Immature natural killer cell (primary cell): Measurements from ENCODE around the gene RRAS. TPM values are rescaled to one million over a fixed set of nuclear protein-coding genes. Genes with fewer than 3 reads are reported as not detected.

Source experiments
- DNase-seq, 3 donors: peaks; one replicate each; pipeline ENCODE4 v3.0.0; 2022; ENCODE audit warnings: mixed read lengths in 1 of 3
- H3K27ac Mint-ChIP-seq, 6 donors: one replicate each; pipeline ENCODE4 v1.8.0; 2020; ENCODE audit warnings: mixed read lengths in 6 of 6, mild to moderate bottlenecking in 5 of 6, inconsistent platforms in 4 of 6, moderate library complexity in 3 of 6
- H3K27me3 Mint-ChIP-seq, 3 donors: one replicate each; pipeline ENCODE4 v1.8.0; 2020 to 2021; ENCODE audit warnings: low read depth in 3 of 3, mild to moderate bottlenecking in 3 of 3, mixed read lengths in 3 of 3, moderate library complexity in 3 of 3, inconsistent platforms in 1 of 3
- H3K36me3 Mint-ChIP-seq, 3 donors: one replicate each; pipeline ENCODE4 v1.8.0; 2020; ENCODE audit warnings: mixed read lengths in 3 of 3, inconsistent platforms in 2 of 3, mild to moderate bottlenecking in 2 of 3
- H3K4me1 Mint-ChIP-seq, 2 donors: one replicate each; pipeline ENCODE4 v1.8.0; 2020; ENCODE audit warnings: inconsistent platforms in 2 of 2, mild to moderate bottlenecking in 2 of 2, mixed read lengths in 2 of 2, moderate library complexity in 1 of 2
- H3K4me3 Mint-ChIP-seq, 5 donors: one replicate each; pipeline ENCODE4 v1.8.0; 2020; ENCODE audit warnings: mild to moderate bottlenecking in 5 of 5, mixed read lengths in 5 of 5, inconsistent platforms in 3 of 5, moderate library complexity in 3 of 5
- H3K9me3 Mint-ChIP-seq, 6 donors: one replicate each; pipeline ENCODE4 v1.8.0; 2020; ENCODE audit warnings: mild to moderate bottlenecking in 6 of 6, mixed read lengths in 6 of 6, inconsistent platforms in 4 of 6, moderate library complexity in 3 of 6
- polyA plus RNA-seq, 3 donors: library from polyadenylated mRNA; unstranded; fragments of 300-500 nt; fragmentation: Illumina TruSeq; gene quantifications; one replicate each; pipeline ENCODE4 v1.2.3, GENCODE V29; 2021

RRAS gene
- polyA plus RNA-seq, 3 donors from 2014 or later, result 9.0 to 17.3 (median 13.5) TPM

DNA sequence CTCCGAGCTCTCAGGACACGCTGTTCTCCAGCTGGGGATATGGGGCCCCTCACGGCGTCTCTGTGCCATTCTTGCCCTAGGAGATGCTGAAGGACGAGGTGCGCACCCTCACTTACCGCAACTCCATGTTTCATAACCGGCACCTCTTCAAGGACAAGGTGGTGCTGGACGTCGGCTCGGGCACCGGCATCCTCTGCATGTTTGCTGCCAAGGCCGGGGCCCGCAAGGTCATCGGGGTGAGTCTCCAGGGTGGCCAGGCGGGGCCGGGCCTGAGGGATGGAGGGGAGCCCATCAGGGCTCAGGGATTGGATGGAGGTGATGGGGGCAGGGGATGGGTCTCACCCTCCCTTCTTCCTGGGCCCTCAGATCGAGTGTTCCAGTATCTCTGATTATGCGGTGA, 41.9 kb upstream of the RRAS start:
- H3K4me3 Mint-ChIP-seq, result no peak overlapping the region
- DNase-seq, result no peak
- peaks cover 0 to 10% (median 6%) of the 10 kb centered on the region in 3 donors for H3K36me3 Mint-ChIP-seq
- H3K27ac Mint-ChIP-seq, result no peak overlapping the region
- peaks cover 5 to 6% (median 6%) of the 10 kb centered on the region in 3 donors for H3K27me3 Mint-ChIP-seq
- H3K9me3 Mint-ChIP-seq, result no peaks in the 10 kb centered on the region
- peaks cover 15 to 17% of the 10 kb centered on the region in 2 donors for H3K4me1 Mint-ChIP-seq

DNA sequence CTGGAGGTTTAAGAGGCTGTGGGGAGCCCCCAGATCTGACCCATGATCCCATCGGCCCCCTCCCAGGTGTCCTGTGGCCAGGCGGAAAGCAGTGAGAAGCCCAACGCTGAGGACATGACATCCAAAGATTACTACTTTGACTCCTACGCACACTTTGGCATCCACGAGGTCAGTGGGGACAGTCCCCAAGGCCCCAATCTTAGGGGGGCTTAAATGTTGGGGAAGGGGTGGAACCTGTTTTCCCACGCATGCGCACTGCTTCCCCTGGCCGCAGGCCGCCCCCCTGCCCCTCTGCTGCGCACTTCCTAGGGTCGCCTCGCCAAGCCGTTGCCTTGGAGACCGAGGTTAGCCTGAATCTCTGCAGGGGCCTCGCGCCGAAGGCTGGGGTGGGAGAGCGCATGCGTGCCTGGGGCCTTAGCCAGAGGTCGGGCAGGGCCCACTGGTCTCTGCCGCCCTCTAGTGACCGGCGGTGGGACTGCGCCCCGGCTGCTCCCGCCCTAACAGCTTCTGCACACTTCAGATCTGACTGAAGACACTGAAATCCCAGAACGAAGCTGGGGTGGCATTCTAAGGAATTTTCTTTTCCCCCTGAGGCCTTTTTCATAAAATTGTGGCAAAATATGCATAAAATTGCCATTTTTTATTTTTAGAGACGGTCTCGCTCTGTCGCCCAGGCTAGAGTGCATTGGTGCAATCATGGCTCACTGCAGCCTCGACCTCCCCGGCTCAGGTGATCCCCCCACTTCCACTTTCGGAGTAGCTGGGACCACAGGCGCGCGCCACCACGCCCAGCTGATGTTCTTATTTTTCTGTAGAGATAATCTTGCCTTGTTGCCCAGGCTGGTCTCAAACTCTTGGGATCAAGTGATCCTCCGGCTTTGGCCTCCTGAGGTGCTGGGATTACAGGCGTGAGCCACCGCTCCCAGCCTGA, 40.7 kb upstream of the RRAS start:
- peaks cover 25 to 26% of the 10 kb centered on the region in 2 donors for H3K4me1 Mint-ChIP-seq
- H3K9me3 Mint-ChIP-seq, result no peaks in the 10 kb centered on the region
- peak; percentile 89 to 90 (median 89) for DNase-seq
- peak overlapping the region in 1 of 5 donors; percentile 47 for H3K4me3 Mint-ChIP-seq
- H3K27me3 Mint-ChIP-seq, result peaks cover 8 to 13% (median 11%) of the 10 kb centered on the region in 3 donors
- peak overlapping the region in 4 of 6 donors; percentile 55 to 81 (median 59) for H3K27ac Mint-ChIP-seq
- H3K36me3 Mint-ChIP-seq, result peaks cover 0 to 8% (median 6%) of the 10 kb centered on the region in 3 donors

DNA sequence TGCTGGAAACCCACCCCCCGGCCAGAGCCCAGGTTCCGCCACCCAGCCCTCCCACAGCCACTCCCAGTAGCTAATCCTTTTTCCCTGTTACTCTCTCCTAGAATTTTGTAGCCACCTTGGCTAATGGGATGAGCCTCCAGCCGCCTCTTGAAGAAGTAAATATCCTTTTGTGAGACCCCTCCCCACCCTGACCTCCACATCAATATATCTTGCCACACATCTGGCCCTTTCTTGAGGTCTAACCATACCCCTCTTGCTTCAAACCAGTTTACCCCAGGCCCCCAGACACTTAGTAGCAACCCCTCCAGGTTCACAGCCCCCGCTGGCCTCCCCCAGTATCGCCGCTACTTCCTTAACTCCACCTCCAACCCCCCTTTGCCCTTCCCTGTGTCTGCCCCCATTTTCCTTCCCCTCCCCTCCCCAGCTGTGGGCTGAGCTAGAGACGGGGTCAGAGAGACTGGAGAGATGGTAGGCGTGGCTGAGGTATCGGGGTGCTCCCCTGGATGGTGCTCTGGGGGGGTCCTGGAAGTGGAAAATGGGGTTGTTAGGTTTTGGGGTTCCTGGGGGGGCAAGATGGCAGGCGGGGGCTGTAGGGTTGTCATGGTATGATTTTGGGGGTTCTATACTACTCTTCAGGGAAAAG, 39.9 kb upstream of the RRAS start:
- no peaks in the 10 kb centered on the region for H3K9me3 Mint-ChIP-seq
- H3K36me3 Mint-ChIP-seq, result peaks cover 0 to 6% (median 3%) of the 10 kb centered on the region in 3 donors
- peaks cover 8 to 13% (median 11%) of the 10 kb centered on the region in 3 donors for H3K27me3 Mint-ChIP-seq
- no peak for DNase-seq
- peak overlapping the region; percentile 34 to 81 (median 59) for H3K27ac Mint-ChIP-seq
- peaks cover 26 to 28% of the 10 kb centered on the region in 2 donors for H3K4me1 Mint-ChIP-seq
- peak overlapping the region in 1 of 5 donors; percentile 33 for H3K4me3 Mint-ChIP-seq

DNA sequence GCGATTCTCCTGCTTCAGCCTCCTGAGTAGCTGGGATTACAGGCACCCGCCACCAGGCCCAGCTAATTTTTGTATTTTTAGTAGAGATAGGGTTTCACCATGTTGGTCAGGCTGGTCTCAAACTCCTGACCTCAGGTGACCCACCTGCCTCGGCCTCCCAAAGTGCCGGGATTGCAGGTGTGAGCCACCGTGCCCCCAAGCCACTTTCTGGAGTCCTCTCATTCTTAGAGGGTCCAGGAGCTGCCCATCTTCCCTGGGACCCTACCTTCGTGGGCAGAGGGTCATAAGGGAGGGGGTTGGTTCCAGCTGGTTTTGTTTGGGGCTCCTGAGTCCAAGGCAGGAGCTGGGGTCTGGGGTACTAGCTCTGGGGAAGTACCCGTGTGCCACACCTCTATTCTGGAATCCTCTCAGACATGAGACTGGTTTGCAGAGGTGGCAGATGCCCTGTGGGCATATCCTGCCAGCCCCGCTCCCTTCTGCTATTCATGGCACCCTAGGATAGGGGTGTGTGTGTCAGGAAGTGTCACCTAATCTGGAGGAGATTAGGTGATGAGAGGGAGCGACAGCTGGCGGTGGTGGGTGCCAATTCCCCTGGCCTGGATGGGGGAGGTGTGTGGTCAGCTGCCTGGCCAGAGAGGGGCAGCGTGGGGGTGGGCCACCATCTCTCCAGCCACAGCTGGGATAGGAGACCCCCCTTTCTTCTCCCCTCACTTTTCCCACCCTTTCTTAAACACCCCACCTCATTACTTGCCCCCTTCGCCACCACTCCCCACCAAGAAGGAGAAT, 39.2 kb upstream of the RRAS start:
- Mint-ChIP-seq H3K4me3 (peak overlapping the region in 1 of 5 donors; percentile 87), H3K4me1 (peaks cover 26 to 28% of the 10 kb centered on the region in 2 donors), H3K27me3 (peaks cover 8 to 13% (median 11%) of the 10 kb centered on the region in 3 donors), H3K27ac (peak overlapping the region in 5 of 6 donors; percentile 45 to 95 (median 75)), H3K36me3 (peaks cover 0 to 6% (median 3%) of the 10 kb centered on the region in 3 donors), H3K9me3 (no peaks in the 10 kb centered on the region)
- no peak for DNase-seq

DNA sequence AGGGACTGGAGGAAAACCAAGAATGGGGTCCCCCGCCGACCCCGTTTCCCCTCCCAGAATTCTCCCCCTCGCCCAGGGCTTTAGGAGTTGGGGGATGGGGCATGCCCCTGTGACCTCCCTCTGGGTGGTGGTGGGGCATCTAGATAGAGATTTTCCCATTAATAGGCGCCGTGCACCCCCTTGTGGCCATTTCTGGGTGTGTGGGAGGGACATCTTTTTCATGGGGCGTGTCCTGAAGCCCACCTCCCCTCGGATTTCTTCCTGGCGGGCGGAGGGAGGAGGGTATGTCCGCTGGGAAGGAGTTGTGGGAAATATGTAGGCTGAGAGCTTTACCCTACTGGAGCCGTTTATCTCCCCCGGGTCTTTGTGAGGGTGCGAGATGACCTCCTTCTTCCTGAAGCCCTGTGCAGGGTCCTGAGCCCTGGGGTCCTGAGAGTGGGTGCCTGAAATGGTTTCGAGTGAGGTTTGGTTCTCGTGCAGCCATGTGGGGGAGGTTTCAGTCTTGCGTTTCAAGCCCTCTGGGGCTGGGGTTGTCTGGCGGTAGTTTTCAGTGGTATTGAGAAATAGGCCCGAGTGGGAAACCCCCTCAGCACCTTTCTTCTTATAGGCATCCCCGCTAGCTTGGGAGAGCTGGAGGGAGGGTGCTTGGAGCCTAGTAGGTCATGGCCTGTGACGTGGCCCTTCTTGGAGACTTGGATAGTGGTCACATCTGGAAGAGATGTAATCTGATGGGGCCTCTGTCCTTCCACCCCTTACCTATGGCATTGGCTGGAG, 38.1 kb upstream of the RRAS start:
- peaks cover 26 to 28% of the 10 kb centered on the region in 2 donors for H3K4me1 Mint-ChIP-seq
- no peaks in the 10 kb centered on the region for H3K9me3 Mint-ChIP-seq
- peaks cover 11 to 14% (median 11%) of the 10 kb centered on the region in 3 donors for H3K27me3 Mint-ChIP-seq
- peak overlapping the region; percentile 80 to 87 (median 84) for H3K4me3 Mint-ChIP-seq
- DNase-seq, result peak; percentile 71 to 75 (median 73)
- H3K36me3 Mint-ChIP-seq, result peaks cover 0 to 6% (median 3%) of the 10 kb centered on the region in 3 donors
- peak overlapping the region; percentile 89 to 97 (median 93) for H3K27ac Mint-ChIP-seq

DNA sequence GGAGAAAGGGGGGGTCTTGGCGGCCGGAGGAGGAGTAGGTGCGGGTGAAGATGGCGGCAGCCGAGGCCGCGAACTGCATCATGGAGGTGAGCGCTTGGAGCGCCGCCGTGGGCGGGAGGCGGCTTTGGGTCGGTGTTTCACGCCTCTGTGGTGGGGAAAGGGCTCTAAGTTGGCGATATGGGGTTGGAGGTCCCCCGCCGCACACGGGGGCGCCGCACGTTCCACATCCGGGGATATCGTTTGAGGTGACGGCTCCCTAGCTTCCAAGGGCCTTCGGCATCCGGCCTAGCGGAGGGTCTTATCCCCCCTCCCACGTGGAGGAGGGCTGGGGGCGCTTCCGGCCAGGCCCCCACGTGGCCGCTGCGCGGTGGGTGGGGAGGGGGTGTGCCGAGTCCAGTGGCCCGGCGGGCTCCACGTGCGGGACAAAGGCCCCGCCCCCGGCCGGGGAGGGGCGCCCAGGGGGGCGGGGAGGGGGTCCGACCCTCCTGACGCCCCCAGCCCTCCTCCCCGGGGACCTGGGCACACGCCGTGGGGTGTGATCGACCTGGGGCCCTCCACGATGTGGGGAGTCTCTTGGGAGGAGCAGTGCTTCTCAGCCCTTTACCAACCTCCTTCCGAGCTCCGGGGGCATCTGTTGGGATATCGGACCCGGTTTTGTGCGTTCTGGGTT, 37.4 kb upstream of the RRAS start, which contains the start of gene PRMT1:
PRMT1 (plus strand) TSS at position 41 of the 670 bp plus-strand sequence; CDS start at position 51, 10 bp downstream.
- H3K4me3 Mint-ChIP-seq, result peak within 1 kb of the TSS; percentile 90 to 99 (median 97)
- no peaks in the 10 kb centered on the region for H3K9me3 Mint-ChIP-seq
- peaks cover 27 to 29% of the 10 kb centered on the region in 2 donors for H3K4me1 Mint-ChIP-seq
- H3K36me3 Mint-ChIP-seq, result peaks cover 0 to 4% (median under 1%) of the 10 kb centered on the region in 3 donors
- H3K27ac Mint-ChIP-seq, result peak within 1 kb of the TSS; percentile 95 to 100 (median 98)
- H3K27me3 Mint-ChIP-seq, result peaks cover 11 to 14% (median 11%) of the 10 kb centered on the region in 3 donors
- no peak for DNase-seq

DNA sequence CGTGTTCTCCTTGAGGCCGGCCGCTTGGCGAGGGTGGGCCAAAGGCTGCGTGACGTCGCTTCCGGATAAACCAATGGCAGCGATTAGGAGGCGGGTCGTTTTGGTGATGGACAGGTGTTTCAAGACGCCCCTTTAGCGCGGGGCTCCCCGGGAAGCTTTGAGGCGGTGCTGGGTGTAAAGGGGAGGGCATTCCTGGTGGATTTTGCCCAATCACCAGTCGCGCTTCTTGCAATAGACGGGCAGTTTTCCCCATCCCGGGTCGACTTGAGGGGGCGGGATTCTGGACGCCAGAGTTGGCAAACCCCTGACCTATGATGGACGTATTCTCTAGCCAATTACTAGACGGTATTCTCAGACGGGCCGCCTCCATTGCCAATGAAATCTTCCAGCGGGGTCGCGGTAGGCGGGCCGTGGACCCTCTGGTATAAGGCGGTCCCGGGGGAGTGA, 36.9 kb upstream of the RRAS start:
- DNase-seq, result peak; percentile 99
- peak overlapping the region; percentile 95 to 100 (median 98) for H3K27ac Mint-ChIP-seq
- no peaks in the 10 kb centered on the region for H3K9me3 Mint-ChIP-seq
- H3K4me1 Mint-ChIP-seq, result peaks cover 32 to 33% of the 10 kb centered on the region in 2 donors
- H3K27me3 Mint-ChIP-seq, result peaks cover 11 to 14% (median 13%) of the 10 kb centered on the region in 3 donors
- H3K36me3 Mint-ChIP-seq, result no peaks in the 10 kb centered on the region
- H3K4me3 Mint-ChIP-seq, result peak overlapping the region; percentile 90 to 99 (median 97)

DNA sequence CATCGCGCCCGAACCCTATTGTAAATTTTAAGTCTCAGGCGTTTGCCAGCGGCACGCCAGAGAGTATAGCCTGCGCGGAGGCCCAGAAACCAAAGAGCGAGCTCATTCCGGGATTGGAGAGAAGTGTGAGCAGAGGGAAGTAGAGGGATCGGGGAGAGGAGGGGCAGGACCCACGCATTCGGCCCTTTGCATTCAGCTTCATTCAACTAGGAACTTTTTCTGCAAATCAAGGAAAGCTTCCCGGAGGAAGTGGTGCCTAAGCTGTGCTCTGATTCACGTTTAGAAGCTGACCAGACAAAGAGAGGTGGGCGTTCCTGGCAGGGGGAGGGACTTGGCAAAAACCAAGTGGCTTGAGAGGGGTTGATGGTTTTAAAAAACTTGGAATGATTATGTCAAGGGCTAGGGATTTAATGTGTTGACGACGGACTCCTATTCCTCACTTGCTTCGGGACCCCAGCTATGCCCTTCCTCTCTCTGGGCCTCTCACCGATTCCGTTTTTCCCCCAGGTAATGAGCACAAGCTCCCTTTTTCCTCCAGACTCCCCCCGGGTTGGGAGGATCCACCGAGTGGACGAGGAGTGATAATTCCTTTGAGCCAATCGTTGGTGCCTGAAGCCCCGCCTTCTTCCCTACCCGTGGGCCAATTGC, 36.3 kb upstream of the RRAS start:
- H3K36me3 Mint-ChIP-seq, result no peaks in the 10 kb centered on the region
- H3K4me1 Mint-ChIP-seq, result peaks cover 32 to 33% of the 10 kb centered on the region in 2 donors
- H3K27ac Mint-ChIP-seq, result peak overlapping the region; percentile 95 to 100 (median 98)
- no peaks in the 10 kb centered on the region for H3K9me3 Mint-ChIP-seq
- H3K27me3 Mint-ChIP-seq, result peaks cover 11 to 14% (median 14%) of the 10 kb centered on the region in 3 donors
- no peak for DNase-seq
- peak overlapping the region; percentile 90 to 99 (median 97) for H3K4me3 Mint-ChIP-seq

DNA sequence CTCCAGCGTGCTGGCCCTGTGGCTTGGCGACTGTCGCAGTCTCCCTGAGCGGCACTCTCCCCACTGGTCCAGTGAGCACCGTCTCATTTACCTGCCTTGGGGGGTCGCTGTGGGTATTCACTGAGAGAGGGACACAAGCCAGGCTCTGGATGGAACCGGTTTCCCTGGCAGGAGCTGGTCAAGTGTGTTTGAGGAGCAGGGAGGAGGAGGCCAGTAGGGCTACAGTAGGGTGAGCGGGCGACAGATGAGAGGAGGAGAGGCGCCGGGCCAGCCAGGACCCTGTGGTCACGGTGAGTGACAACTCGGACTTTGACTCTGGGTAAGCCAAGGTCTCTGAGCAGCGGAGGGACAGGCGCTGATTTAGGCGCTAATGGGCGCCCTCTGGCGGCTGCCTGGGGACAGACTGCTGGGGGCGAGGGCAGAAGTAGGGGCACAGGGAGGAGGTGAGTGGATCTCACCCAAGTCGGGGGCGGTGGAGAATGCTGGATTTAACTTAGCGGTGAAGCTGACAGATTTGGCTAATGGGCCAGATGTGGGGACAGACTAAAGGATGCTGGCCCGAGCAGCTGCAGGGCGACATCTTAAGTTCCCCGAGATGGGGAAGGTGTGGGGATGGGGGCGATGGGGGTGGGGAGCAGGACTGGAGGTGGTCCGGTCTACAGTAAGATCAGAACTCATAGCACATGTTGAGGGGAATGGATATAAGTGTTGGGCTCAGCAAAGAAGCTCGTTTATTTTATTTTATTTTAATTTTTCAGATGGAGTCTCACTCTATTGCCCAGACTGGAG, 32.4 kb upstream of the RRAS start:
- no peak overlapping the region for H3K4me3 Mint-ChIP-seq
- H3K9me3 Mint-ChIP-seq, result no peaks in the 10 kb centered on the region
- H3K27ac Mint-ChIP-seq, result peak overlapping the region in 2 of 6 donors; percentile 49 to 61
- H3K4me1 Mint-ChIP-seq, result peaks cover 20 to 22% of the 10 kb centered on the region in 2 donors
- peak; percentile 69 to 74 (median 69) for DNase-seq
- peaks cover 8 to 14% (median 11%) of the 10 kb centered on the region in 3 donors for H3K27me3 Mint-ChIP-seq
- peaks cover 0 to 5% (median 3%) of the 10 kb centered on the region in 3 donors for H3K36me3 Mint-ChIP-seq

DNA sequence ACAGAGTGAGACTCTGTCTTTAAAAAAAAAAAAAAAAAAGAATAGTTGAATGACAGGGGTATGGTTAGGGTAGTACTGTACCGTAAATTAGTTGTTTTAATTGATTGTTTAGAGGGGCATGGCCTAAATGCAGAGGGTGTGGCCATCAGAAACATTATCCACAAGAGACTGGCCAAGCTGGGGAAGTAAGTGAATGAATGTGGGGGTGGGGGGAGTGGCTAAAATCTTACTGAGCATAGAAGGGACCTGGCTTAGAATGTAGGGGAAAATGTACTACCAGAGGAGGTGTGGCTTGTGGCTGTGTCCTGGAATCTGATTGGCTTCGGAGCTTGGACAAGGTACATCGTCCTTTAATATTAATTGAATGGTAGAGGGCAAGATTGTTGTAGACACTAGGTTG, 29.6 kb upstream of the RRAS start:
- no peak overlapping the region for H3K27ac Mint-ChIP-seq
- H3K27me3 Mint-ChIP-seq, result peaks cover 5 to 13% (median 5%) of the 10 kb centered on the region in 3 donors
- peaks cover 30 to 37% of the 10 kb centered on the region in 2 donors for H3K4me1 Mint-ChIP-seq
- H3K9me3 Mint-ChIP-seq, result no peaks in the 10 kb centered on the region
- H3K36me3 Mint-ChIP-seq, result peaks cover 0 to 5% (median 3%) of the 10 kb centered on the region in 3 donors
- DNase-seq, result no peak
- no peak overlapping the region for H3K4me3 Mint-ChIP-seq

DNA sequence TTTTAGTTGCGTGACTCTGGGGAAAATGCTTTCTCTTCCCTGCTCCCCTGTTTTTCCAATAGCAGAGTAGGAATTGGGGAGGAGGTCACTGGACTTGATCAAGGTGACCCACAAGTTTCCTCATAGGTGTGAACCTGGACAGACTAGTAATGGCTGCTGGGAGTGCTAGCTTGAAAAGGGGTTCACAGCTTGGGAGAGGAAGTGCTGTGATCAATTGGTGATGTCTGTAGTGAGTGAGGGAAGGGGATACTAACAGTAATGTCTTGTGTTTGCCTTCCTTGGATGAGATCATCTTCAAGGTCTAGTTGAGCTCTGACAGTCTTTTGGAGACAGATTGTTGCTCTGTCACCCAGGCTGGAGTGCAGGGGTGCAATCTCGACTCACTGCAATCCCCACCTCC, 27.5 kb upstream of the RRAS start:
- Mint-ChIP-seq H3K9me3 (no peaks in the 10 kb centered on the region), H3K4me1 (peaks cover 49 to 51% of the 10 kb centered on the region in 2 donors), H3K36me3 (peaks cover 0 to 5% (median 3%) of the 10 kb centered on the region in 3 donors), H3K4me3 (peak overlapping the region; percentile 96 to 99 (median 97)), H3K27me3 (peaks cover 7 to 15% (median 11%) of the 10 kb centered on the region in 3 donors), H3K27ac (peak overlapping the region in 5 of 6 donors; percentile 25 to 93 (median 61))
- no peak for DNase-seq
